ENCODE results near the gene BFSP2.

- TF ChIP-seq CTCF (IDR thresholded peaks at IDR 0.05) = no peak
- no peak for TF ChIP-seq POLR2A (IDR thresholded peaks at IDR 0.05)
Observed at GRCh38 chr3:133441867-133442270, 42.0 kb downstream of the BFSP2 start.
